Measurements from ENCODE around the gene PPHLN1. TPM values are rescaled to one million over a fixed set of nuclear protein-coding genes. Genes with fewer than 3 reads are reported as not detected.

Gene PPHLN1
- total RNA-seq, 1 donor from 2014 or later = 65.3 TPM

GRCh38 chr12:42309996-42310395 is 16.0 kb upstream of the PPHLN1 start:
- Histone ChIP-seq H3K4me1 (ENCODE audit: insufficient read depth, low read length) (no peaks in the 10 kb centered on the region), H2AFZ (ENCODE audit: low read depth, low read length) (no peak overlapping the region), H3K9me3 (ENCODE audit: insufficient read depth, low read depth, low read length) (no peaks in the 10 kb centered on the region), H3K27me3 (ENCODE audit: insufficient read depth, low read length) (no peaks in the 10 kb centered on the region), H3K4me2 (ENCODE audit: low read length) (no peak overlapping the region), H3K9ac (ENCODE audit: low read length) (no peak overlapping the region), H3K4me3 (ENCODE audit: insufficient read depth, low read depth, low read length) (no peak overlapping the region), H3K79me2 (ENCODE audit: insufficient read depth, low read length) (no peaks in the 10 kb centered on the region), H4K20me1 (ENCODE audit: insufficient read depth, low read length) (no peaks in the 10 kb centered on the region), H3K36me3 (ENCODE audit: insufficient read depth, low read length) (peaks cover 7% of the 10 kb centered on the region), H3K27ac (ENCODE audit: low read depth, low read length) (no peak overlapping the region)
- H3K27me3 Mint-ChIP-seq (ENCODE audit: low read depth, unreplicated experiment) = no peaks in the 10 kb centered on the region
- H3K4me1 Mint-ChIP-seq (ENCODE audit: low read depth, unreplicated experiment) = no peaks in the 10 kb centered on the region
- no peak for FAIRE-seq
- TF ChIP-seq EZH2 (IDR thresholded peaks at IDR 0.05; ENCODE audit: insufficient read depth, low read length) (no peak), CTCF (IDR thresholded peaks at IDR 0.05; ENCODE audit: insufficient read depth, low read depth, low read length) (no peak)
- DNase-seq (ENCODE audit: low read depth) = no peak
- peaks cover 2% of the 10 kb centered on the region for H3K36me3 Mint-ChIP-seq (ENCODE audit: low read depth, unreplicated experiment)
- no peak overlapping the region for H3K27ac Mint-ChIP-seq (ENCODE audit: unreplicated experiment)
- no peaks in the 10 kb centered on the region for H3K9me3 Mint-ChIP-seq (ENCODE audit: unreplicated experiment)
- H3K4me3 Mint-ChIP-seq (ENCODE audit: unreplicated experiment) = no peak overlapping the region

DNA sequence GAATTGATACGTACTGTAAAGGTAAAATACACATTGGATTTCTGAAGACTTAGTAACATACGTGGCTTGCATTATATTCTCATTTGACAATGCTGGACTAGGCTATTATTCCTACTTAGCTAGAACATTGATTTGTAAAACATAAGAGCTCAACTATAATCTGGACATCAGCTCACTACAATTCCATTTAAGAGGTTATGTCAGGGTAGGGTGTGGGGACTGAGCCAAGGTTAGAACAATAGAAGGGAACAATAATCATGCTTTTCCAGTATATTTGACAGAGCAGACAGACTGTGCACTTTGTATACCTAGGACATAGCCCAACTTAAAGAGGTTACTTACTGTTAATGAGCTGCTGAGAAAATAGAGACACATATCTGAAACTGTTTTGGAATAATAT is 10.9 kb upstream of the PPHLN1 start:
- Histone ChIP-seq H3K27me3 (ENCODE audit: insufficient read depth, low read length) (no peaks in the 10 kb centered on the region), H3K4me1 (ENCODE audit: insufficient read depth, low read length) (no peaks in the 10 kb centered on the region), H3K9me3 (ENCODE audit: insufficient read depth, low read depth, low read length) (no peaks in the 10 kb centered on the region), H3K9ac (ENCODE audit: low read length) (no peak overlapping the region), H3K4me3 (ENCODE audit: insufficient read depth, low read depth, low read length) (no peak overlapping the region), H3K27ac (ENCODE audit: low read depth, low read length) (no peak overlapping the region), H2AFZ (ENCODE audit: low read depth, low read length) (no peak overlapping the region), H3K79me2 (ENCODE audit: insufficient read depth, low read length) (no peaks in the 10 kb centered on the region), H4K20me1 (ENCODE audit: insufficient read depth, low read length) (no peaks in the 10 kb centered on the region), H3K4me2 (ENCODE audit: low read length) (no peak overlapping the region), H3K36me3 (ENCODE audit: insufficient read depth, low read length) (peaks cover 7% of the 10 kb centered on the region)
- TF ChIP-seq CTCF (IDR thresholded peaks at IDR 0.05; ENCODE audit: insufficient read depth, low read depth, low read length) = no peak
- TF ChIP-seq EZH2 (IDR thresholded peaks at IDR 0.05; ENCODE audit: insufficient read depth, low read length) = no peak
- DNase-seq (ENCODE audit: low read depth) (no peak), FAIRE-seq (no peak)
- Mint-ChIP-seq H3K27me3 (ENCODE audit: low read depth, unreplicated experiment) (no peaks in the 10 kb centered on the region), H3K9me3 (ENCODE audit: unreplicated experiment) (no peaks in the 10 kb centered on the region), H3K4me3 (ENCODE audit: unreplicated experiment) (no peak overlapping the region), H3K36me3 (ENCODE audit: low read depth, unreplicated experiment) (peaks cover 1% of the 10 kb centered on the region), H3K4me1 (ENCODE audit: low read depth, unreplicated experiment) (no peaks in the 10 kb centered on the region), H3K27ac (ENCODE audit: unreplicated experiment) (no peak overlapping the region)

DNA sequence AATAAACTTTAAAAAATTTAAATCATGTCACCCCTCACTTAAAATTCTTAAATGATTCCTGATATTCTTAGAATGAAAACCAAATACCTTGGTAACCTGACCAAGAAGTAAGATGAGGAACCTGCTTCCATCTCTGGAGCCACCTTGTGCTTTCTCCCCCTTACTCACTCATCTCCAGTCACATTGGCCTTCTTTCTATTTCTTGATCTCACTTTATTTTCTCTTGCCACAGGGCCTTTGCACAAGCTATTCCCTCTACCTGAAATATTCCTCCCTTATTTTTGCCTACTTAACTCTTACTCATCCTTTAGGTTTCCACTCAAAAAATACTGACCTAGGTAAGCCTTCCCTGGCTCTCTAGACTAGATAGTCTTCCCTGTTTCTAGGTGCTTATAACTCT is 5.2 kb upstream of the PPHLN1 start:
- peaks cover 4% of the 10 kb centered on the region for H3K36me3 ChIP-seq (ENCODE audit: insufficient read depth, low read length)
- TF ChIP-seq EZH2 (IDR thresholded peaks at IDR 0.05; ENCODE audit: insufficient read depth, low read length) = no peak
- no peak for TF ChIP-seq CTCF (IDR thresholded peaks at IDR 0.05; ENCODE audit: insufficient read depth, low read depth, low read length)
- no peaks in the 10 kb centered on the region for H3K9me3 ChIP-seq (ENCODE audit: insufficient read depth, low read depth, low read length)
- Mint-ChIP-seq H3K4me1 (ENCODE audit: low read depth, unreplicated experiment) (no peaks in the 10 kb centered on the region), H3K27me3 (ENCODE audit: low read depth, unreplicated experiment) (no peaks in the 10 kb centered on the region), H3K27ac (ENCODE audit: unreplicated experiment) (no peak overlapping the region), H3K4me3 (ENCODE audit: unreplicated experiment) (no peak overlapping the region), H3K36me3 (ENCODE audit: low read depth, unreplicated experiment) (peaks cover 1% of the 10 kb centered on the region), H3K9me3 (ENCODE audit: unreplicated experiment) (no peaks in the 10 kb centered on the region)
- FAIRE-seq = no peak
- no peak overlapping the region for H2AFZ ChIP-seq (ENCODE audit: low read depth, low read length)
- H3K4me2 ChIP-seq (ENCODE audit: low read length) = no peak overlapping the region
- no peak for DNase-seq (ENCODE audit: low read depth)
- H3K79me2 ChIP-seq (ENCODE audit: insufficient read depth, low read length) = peaks cover 13% of the 10 kb centered on the region
- no peak overlapping the region for H3K27ac ChIP-seq (ENCODE audit: low read depth, low read length)
- no peak overlapping the region for H3K9ac ChIP-seq (ENCODE audit: low read length)
- no peaks in the 10 kb centered on the region for H3K27me3 ChIP-seq (ENCODE audit: insufficient read depth, low read length)
- H3K4me1 ChIP-seq (ENCODE audit: insufficient read depth, low read length) = no peaks in the 10 kb centered on the region
- no peak overlapping the region for H3K4me3 ChIP-seq (ENCODE audit: insufficient read depth, low read depth, low read length)
- H4K20me1 ChIP-seq (ENCODE audit: insufficient read depth, low read length) = no peaks in the 10 kb centered on the region
